SK-N-SH (cell line): Measurements from ENCODE around the gene POLD3.

Experiments
- CHD2 ChIP-seq: fragments of 150-350 bp; IDR thresholded peaks from 2 replicates; pipeline ENCODE4 v1.6.1; 2018; ENCODE audit warnings: low read length; ENCODE audit not compliant: partially characterized antibody
- ELF1 ChIP-seq: IDR thresholded peaks from 2 replicates; pipeline ENCODE4 v1.4.0; 2012
- EP300 ChIP-seq, 2 experiments: IDR thresholded peaks; 2 replicates each; pipeline versions ENCODE4 v1.4.0 to v1.6.1; 2012; ENCODE audit warnings: borderline replicate concordance in 1 of 2, low read depth in 1 of 2, low read length in 1 of 2
- EZH2phosphoT487 ChIP-seq: fragments of 200-600 bp; sonication (generic); IDR thresholded peaks from 2 replicates; pipeline ENCODE4 v1.6.1; 2017; ENCODE audit warnings: low read depth, mixed run types, mild to moderate bottlenecking, antibody characterized with exemption, moderate library complexity, borderline replicate concordance
- GATA2 ChIP-seq: sonication (generic); formaldehyde crosslinking; IDR thresholded peaks from 2 replicates; pipeline ENCODE4 v1.5.0; 2020; ENCODE audit warnings: mild to moderate bottlenecking, missing genetic modification reagents
- POLR2AphosphoS5 ChIP-seq: IDR thresholded peaks from 2 replicates; pipeline ENCODE4 v1.6.1; 2012; ENCODE audit warnings: low read depth, low read length
- SMC3 ChIP-seq: IDR thresholded peaks from 2 replicates; pipeline ENCODE4 v1.6.1; 2012; ENCODE audit warnings: low read depth, low read length, improper control_type of control experiment
- YY1 ChIP-seq: IDR thresholded peaks from 2 replicates; pipeline ENCODE4 v1.4.0; 2012; ENCODE audit warnings: low read depth, mild to moderate bottlenecking
- TF ChIP-seq, protein P1 (sequence below): fragments of 200-600 bp; sonication (generic); IDR thresholded peaks from 2 replicates; pipeline ENCODE4 v1.6.1; 2017; ENCODE audit warnings: antibody characterized with exemption, mild to moderate bottlenecking, moderate library complexity
- TF ChIP-seq, protein P2 (sequence below): IDR thresholded peaks from 2 replicates; pipeline ENCODE4 v1.4.0; 2012; ENCODE audit warnings: low read depth
- TF ChIP-seq, protein P3 (sequence below): IDR thresholded peaks from 2 replicates; pipeline ENCODE4 v1.4.0; 2012; ENCODE audit warnings: low read depth, borderline replicate concordance

DNA sequence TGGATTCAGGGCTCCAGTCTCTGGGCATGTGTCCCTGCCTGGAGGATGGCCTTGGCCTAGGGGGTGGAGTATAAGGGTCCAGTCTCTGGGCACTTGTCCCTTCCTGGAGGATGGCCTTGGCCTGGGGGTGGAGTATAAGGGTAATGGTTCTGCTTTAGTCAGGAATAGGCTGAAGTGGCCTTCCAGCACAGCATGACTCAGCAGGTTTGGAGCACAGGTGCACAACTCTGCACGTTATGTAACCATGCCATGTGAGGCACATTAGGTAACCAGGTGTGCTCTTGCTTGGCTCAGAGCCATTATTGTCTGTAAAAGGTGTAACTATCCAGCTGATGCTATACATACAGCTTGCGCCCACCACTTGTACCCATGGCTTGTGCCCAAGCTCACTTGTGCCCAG, 48.4 kb upstream of the POLD3 start:
- TF ChIP-seq EP300 (IDR thresholded peaks at IDR 0.05; ENCODE audit: borderline replicate concordance in 1 of 2, low read depth in 1 of 2, low read length in 1 of 2) (no peak), YY1 (no peak), CHD2 (no peak), EZH2phosphoT487 (no peak), ELF1 (no peak), GATA2 (no peak), SMC3 (no peak), POLR2AphosphoS5 (no peak)
- TF ChIP-seq, protein P1, sequence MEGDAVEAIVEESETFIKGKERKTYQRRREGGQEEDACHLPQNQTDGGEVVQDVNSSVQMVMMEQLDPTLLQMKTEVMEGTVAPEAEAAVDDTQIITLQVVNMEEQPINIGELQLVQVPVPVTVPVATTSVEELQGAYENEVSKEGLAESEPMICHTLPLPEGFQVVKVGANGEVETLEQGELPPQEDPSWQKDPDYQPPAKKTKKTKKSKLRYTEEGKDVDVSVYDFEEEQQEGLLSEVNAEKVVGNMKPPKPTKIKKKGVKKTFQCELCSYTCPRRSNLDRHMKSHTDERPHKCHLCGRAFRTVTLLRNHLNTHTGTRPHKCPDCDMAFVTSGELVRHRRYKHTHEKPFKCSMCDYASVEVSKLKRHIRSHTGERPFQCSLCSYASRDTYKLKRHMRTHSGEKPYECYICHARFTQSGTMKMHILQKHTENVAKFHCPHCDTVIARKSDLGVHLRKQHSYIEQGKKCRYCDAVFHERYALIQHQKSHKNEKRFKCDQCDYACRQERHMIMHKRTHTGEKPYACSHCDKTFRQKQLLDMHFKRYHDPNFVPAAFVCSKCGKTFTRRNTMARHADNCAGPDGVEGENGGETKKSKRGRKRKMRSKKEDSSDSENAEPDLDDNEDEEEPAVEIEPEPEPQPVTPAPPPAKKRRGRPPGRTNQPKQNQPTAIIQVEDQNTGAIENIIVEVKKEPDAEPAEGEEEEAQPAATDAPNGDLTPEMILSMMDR, result no peak
- TF ChIP-seq, protein P2, sequence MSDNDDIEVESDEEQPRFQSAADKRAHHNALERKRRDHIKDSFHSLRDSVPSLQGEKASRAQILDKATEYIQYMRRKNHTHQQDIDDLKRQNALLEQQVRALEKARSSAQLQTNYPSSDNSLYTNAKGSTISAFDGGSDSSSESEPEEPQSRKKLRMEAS, result no peak
- TF ChIP-seq, protein P3, sequence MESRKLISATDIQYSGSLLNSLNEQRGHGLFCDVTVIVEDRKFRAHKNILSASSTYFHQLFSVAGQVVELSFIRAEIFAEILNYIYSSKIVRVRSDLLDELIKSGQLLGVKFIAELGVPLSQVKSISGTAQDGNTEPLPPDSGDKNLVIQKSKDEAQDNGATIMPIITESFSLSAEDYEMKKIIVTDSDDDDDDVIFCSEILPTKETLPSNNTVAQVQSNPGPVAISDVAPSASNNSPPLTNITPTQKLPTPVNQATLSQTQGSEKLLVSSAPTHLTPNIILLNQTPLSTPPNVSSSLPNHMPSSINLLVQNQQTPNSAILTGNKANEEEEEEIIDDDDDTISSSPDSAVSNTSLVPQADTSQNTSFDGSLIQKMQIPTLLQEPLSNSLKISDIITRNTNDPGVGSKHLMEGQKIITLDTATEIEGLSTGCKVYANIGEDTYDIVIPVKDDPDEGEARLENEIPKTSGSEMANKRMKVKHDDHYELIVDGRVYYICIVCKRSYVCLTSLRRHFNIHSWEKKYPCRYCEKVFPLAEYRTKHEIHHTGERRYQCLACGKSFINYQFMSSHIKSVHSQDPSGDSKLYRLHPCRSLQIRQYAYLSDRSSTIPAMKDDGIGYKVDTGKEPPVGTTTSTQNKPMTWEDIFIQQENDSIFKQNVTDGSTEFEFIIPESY, result no peak
